Karpas-422 (cell line): ENCODE data around the gene BRD2. TPM values are rescaled to one million over a fixed set of nuclear protein-coding genes. Genes with fewer than 3 reads are reported as not detected.

Experiments
- DNase-seq: peaks from one replicate; pipeline ENCODE4 v3.0.0-alpha.2; 2015
- H2AFZ ChIP-seq: fragments of 200-600 bp; sonication (generic); 2 replicates; pipeline ENCODE4 v1.6.1; 2014; ENCODE audit warnings: antibody characterized with exemption, low read length, mixed read lengths
- H3K27ac ChIP-seq: fragments of 200-600 bp; sonication (generic); 2 replicates; pipeline ENCODE4 v1.5.1; 2014; ENCODE audit warnings: mild to moderate bottlenecking, low read length, moderate library complexity
- H3K27me3 ChIP-seq: fragments of 200-600 bp; sonication (generic); 2 replicates; pipeline ENCODE4 v1.6.1; 2014; ENCODE audit warnings: low read length, mixed read lengths
- H3K36me3 ChIP-seq: fragments of 200-600 bp; sonication (generic); 2 replicates; pipeline ENCODE4 v1.6.1; 2014; ENCODE audit warnings: low read length, mixed read lengths; ENCODE audit not compliant: insufficient read depth
- H3K4me1 ChIP-seq: fragments of 200-600 bp; sonication (generic); 2 replicates; pipeline ENCODE4 v1.6.1; 2014; ENCODE audit warnings: mild to moderate bottlenecking, low read length, mixed read lengths
- H3K4me2 ChIP-seq: fragments of 200-600 bp; sonication (generic); 2 replicates; pipeline ENCODE4 v1.6.1; 2014; ENCODE audit warnings: low read length, low read depth, mild to moderate bottlenecking; ENCODE audit not compliant: poor library complexity, severe bottlenecking
- H3K4me3 ChIP-seq: fragments of 200-600 bp; sonication (generic); 2 replicates; pipeline ENCODE4 v1.5.1; 2014; ENCODE audit warnings: mild to moderate bottlenecking, antibody characterized with exemption, low read length, mixed read lengths
- H3K79me2 ChIP-seq: fragments of 200-600 bp; sonication (generic); 2 replicates; pipeline ENCODE4 v1.6.1; 2014; ENCODE audit warnings: mild to moderate bottlenecking, low read length, mixed read lengths
- H3K9ac ChIP-seq: fragments of 200-600 bp; sonication (generic); 2 replicates; pipeline ENCODE4 v1.6.0; 2014; ENCODE audit warnings: low read length
- H3K9me2 ChIP-seq: fragments of 200-600 bp; sonication (generic), shearing (Covaris generic); replicated peaks from 2 replicates; pipeline ENCODE4 v1.6.0; 2014; ENCODE audit warnings: mild to moderate bottlenecking, low read length, moderate library complexity; ENCODE audit not compliant: insufficient read depth
- H3K9me3 ChIP-seq: fragments of 300-700, 200-600 bp; sonication (generic); 2 replicates; pipeline ENCODE4 v1.6.1; 2014; ENCODE audit warnings: low read length, mixed read lengths
- H4K20me1 ChIP-seq: fragments of 200-600 bp; sonication (generic); 2 replicates; pipeline ENCODE4 v1.6.1; 2014; ENCODE audit warnings: mild to moderate bottlenecking, antibody characterized with exemption, low read length, low read depth; ENCODE audit not compliant: insufficient read depth
- total RNA-seq: library from RNA; depleted of rRNA; stranded (reverse); fragments of >200 nt; shearing (Covaris generic); gene quantifications from 2 replicates; pipeline ENCODE4 v1.2.3, GENCODE V29; 2014; ENCODE audit warnings: low replicate concordance

BRD2 gene
- total RNA-seq, 1 experiment from 2014 or later: 201 TPM

DNA sequence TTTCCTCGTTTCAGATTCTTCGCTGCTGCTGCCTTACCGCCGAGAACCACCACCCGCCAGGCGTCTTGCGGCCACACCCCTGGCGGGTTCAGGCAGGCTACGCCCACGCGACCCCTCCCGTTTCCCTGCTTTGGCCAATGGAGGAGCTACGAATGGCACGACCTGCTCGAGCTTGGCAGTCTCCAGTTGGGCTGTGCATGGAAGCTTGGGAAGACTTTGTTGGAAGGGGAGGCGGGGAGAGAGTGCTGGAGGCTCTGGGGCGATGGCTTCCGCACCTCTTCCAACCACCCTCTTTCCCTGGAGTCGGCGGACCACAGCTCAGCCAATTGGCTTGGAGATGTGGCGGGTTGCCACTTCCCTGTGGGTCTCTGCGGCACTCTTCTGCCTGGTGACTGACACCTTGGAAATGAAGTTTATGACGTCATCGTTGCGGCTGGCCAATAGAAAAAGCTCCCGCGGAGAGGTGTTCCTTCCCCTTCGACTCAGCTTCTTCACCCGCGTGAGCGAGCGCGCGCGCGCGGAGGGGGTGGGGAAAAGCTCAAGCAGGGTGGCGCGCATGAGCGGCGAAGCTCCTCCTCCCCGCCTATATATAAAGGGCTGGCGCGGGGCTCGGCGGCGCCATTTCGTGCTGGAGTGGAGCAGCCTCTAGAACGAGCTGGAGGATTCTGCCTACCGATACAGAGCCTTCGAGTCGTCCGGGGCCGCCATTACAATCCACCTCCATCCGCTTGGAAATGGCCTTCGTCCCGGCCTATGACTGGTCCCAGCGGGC, 3.4 kb downstream of the BRD2 start:
- H3K9ac ChIP-seq: peak overlapping the region; percentile 99
- no peaks in the 10 kb centered on the region for H3K9me3 ChIP-seq
- H3K4me3 ChIP-seq: peak overlapping the region; percentile 89
- peaks cover 68% of the 10 kb centered on the region for H3K79me2 ChIP-seq
- H4K20me1 ChIP-seq: peaks cover 47% of the 10 kb centered on the region
- no peak overlapping the region for H2AFZ ChIP-seq
- DNase-seq: peak; percentile 100
- peak overlapping the region; percentile 100 for H3K27ac ChIP-seq
- H3K9me2 ChIP-seq: no peaks in the 10 kb centered on the region
- H3K27me3 ChIP-seq: no peaks in the 10 kb centered on the region
- peak overlapping the region; percentile 97 for H3K4me2 ChIP-seq
- peaks cover 51% of the 10 kb centered on the region for H3K36me3 ChIP-seq
- peaks cover 60% of the 10 kb centered on the region for H3K4me1 ChIP-seq

DNA sequence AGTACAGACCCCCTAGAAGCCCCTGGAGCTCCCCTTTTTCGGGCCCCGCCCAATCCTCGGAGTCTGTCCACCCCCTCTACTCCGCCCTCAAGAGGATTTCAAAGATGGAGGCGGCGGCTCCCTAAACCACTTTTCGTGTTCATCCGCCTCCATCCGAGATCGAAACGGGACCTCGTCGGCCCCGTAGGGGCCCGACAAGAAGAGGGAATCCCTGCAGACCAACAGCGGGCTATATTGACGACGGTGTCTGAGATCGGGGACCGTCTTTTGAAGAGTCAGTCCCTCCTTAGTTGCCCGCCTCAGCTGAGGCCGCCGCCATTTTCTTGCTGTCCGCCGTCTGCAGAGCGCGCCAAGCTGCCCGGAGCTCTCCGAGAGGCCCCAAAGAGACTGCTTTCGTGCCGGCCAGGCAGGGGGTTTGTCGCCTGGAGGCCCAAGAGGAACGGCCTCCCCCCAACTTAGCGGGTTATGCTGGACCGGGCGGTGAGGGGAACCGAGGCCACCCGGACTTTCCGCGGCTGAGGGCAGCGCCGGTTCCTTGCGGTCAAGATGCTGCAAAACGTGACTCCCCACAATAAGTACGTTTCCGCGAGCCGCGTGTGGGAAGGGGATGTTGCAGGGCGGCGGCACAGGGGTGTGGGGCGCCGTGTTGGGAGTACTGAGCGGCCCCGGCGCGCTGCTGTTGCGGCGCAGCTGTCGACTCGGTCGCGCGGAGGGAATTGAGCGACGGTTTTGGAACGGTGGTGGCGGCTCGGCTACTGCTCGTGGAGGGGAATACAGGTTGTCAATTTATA, 4.2 kb downstream of the BRD2 start:
- no peak for DNase-seq
- Histone ChIP-seq H3K9me3 (no peaks in the 10 kb centered on the region), H3K27ac (peak overlapping the region; percentile 90), H4K20me1 (peaks cover 55% of the 10 kb centered on the region), H3K9ac (peak overlapping the region; percentile 84), H3K79me2 (peaks cover 68% of the 10 kb centered on the region), H3K4me2 (peak overlapping the region; percentile 82), H3K36me3 (peaks cover 58% of the 10 kb centered on the region), H3K4me1 (peaks cover 59% of the 10 kb centered on the region), H2AFZ (no peak overlapping the region), H3K9me2 (no peaks in the 10 kb centered on the region), H3K4me3 (peak overlapping the region; percentile 89), H3K27me3 (no peaks in the 10 kb centered on the region)

DNA sequence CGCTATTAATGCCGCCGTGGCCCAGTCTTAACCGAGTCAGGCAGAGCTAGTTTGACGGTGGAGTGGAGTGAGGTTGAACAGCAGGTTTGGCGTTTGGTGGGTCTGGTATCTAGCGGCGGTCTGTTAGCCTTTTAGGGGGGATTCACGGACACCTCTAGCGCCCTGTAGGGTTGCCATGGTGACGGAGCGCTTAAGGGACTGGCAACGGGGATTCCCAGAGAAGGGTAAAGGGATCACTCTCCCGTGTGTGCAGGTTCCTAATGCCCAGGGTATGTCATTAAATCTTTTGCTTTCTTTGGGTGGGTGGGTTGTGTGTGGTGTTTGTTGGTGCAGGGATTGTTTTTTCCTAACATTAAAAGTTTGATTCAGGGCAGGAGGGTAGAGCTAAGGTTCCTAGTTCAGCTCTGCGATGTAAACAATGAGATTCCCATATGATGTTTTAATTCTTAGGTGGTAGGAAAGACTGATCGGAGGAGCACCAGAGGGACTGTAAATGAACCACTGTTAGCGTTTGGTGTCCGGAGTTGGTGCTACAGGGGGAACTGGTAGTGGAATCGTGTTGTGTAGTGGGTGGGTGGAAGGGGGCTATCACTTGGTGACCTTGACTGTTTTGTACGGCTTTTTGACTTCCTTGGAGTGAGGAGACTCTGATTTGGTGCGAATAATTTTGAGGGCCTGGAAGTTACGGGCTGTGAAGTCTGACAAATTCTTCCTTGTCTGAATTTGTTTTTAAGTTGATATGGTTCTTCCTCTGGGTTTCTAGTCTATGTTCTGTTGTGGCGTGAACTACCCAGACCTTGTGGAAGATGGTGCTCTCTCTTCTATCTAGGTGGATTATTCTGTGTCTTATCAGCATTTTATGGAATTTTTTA, 5.0 kb downstream of the BRD2 start:
- peak; percentile 78 for DNase-seq
- Histone ChIP-seq H3K27me3 (no peaks in the 10 kb centered on the region), H3K4me2 (peak overlapping the region; percentile 82), H3K4me3 (peak overlapping the region; percentile 89), H4K20me1 (peaks cover 63% of the 10 kb centered on the region), H3K36me3 (peaks cover 67% of the 10 kb centered on the region), H3K9me2 (no peaks in the 10 kb centered on the region), H3K27ac (peak overlapping the region; percentile 90), H3K4me1 (peaks cover 61% of the 10 kb centered on the region), H3K79me2 (peaks cover 67% of the 10 kb centered on the region), H2AFZ (no peak overlapping the region), H3K9ac (peak overlapping the region; percentile 84), H3K9me3 (no peaks in the 10 kb centered on the region)

- Histone ChIP-seq H3K9ac (peak overlapping the region; percentile 84), H3K9me2 (no peaks in the 10 kb centered on the region), H3K4me1 (peaks cover 59% of the 10 kb centered on the region), H4K20me1 (peaks cover 67% of the 10 kb centered on the region), H3K4me3 (peak overlapping the region; percentile 89), H3K27me3 (no peaks in the 10 kb centered on the region), H3K27ac (peak overlapping the region; percentile 90), H3K4me2 (peak overlapping the region; percentile 82), H2AFZ (no peak overlapping the region), H3K36me3 (peaks cover 71% of the 10 kb centered on the region), H3K9me3 (no peaks in the 10 kb centered on the region), H3K79me2 (peaks cover 67% of the 10 kb centered on the region)
- DNase-seq: peak; percentile 75
These were observed 5.6 kb downstream of the BRD2 start for GRCh38 chr6:32974016-32974333.

- H3K36me3 ChIP-seq: peaks cover 78% of the 10 kb centered on the region
- H3K9me3 ChIP-seq: no peaks in the 10 kb centered on the region
- no peak for DNase-seq
- no peaks in the 10 kb centered on the region for H3K9me2 ChIP-seq
- peaks cover 57% of the 10 kb centered on the region for H3K4me1 ChIP-seq
- H3K4me2 ChIP-seq: peak overlapping the region; percentile 82
- peak overlapping the region; percentile 84 for H3K9ac ChIP-seq
- peaks cover 60% of the 10 kb centered on the region for H3K79me2 ChIP-seq
- peak overlapping the region; percentile 89 for H3K4me3 ChIP-seq
- peaks cover 71% of the 10 kb centered on the region for H4K20me1 ChIP-seq
- no peaks in the 10 kb centered on the region for H3K27me3 ChIP-seq
- H2AFZ ChIP-seq: no peak overlapping the region
- H3K27ac ChIP-seq: peak overlapping the region; percentile 90
These were observed 6.3 kb downstream of the BRD2 start for GRCh38 chr6:32974541-32975308.

DNA sequence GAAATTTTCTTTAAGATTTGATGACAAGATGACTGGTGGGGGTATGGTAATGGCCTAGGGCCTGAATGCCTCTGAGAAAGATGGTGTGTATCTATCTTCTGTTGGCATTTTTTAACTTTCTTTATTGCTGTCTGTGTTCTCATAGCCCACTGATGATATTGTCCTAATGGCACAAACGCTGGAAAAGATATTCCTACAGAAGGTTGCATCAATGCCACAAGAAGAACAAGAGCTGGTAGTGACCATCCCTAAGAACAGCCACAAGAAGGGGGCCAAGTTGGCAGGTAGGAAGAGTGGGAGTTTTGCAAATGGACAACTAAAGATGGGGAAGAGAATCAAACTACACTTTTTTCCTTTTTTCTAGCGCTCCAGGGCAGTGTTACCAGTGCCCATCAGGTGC, 7.5 kb downstream of the BRD2 start:
- Histone ChIP-seq H3K9me3 (no peaks in the 10 kb centered on the region), H3K27me3 (no peaks in the 10 kb centered on the region), H3K4me1 (peaks cover 59% of the 10 kb centered on the region), H3K4me2 (peak overlapping the region; percentile 82), H3K79me2 (peaks cover 60% of the 10 kb centered on the region), H3K9me2 (no peaks in the 10 kb centered on the region), H3K36me3 (peaks cover 90% of the 10 kb centered on the region), H3K9ac (no peak overlapping the region), H2AFZ (no peak overlapping the region), H3K4me3 (0 out of 2 replicates have a peak overlapping the region, but pooled peaks have one; percentile 89), H3K27ac (peak overlapping the region; percentile 90; the same call in 1 of the 2 replicates), H4K20me1 (peaks cover 82% of the 10 kb centered on the region)
- no peak for DNase-seq

DNA sequence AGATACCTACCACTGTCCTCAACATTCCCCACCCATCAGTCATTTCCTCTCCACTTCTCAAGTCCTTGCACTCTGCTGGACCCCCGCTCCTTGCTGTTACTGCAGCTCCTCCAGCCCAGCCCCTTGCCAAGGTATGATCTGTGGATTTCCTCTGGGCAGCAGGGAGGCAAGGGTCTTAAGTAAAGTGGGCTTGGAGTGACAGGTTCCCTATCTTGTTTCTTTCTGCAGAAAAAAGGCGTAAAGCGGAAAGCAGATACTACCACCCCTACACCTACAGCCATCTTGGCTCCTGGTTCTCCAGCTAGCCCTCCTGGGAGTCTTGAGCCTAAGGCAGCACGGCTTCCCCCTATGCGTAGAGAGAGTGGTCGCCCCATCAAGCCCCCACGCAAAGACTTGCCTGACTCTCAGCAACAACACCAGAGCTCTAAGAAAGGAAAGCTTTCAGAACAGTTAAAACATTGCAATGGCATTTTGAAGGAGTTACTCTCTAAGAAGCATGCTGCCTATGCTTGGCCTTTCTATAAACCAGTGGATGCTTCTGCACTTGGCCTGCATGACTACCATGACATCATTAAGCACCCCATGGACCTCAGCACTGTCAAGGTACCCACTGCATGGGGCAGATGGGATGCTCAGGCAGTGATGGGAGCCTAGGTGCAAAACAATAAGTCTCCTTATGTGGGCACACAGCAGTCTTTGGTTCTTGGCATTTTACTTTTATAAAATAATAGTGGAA, 8.1 kb downstream of the BRD2 start:
- peaks cover 56% of the 10 kb centered on the region for H3K79me2 ChIP-seq
- peaks cover 87% of the 10 kb centered on the region for H4K20me1 ChIP-seq
- peak overlapping the region; percentile 82 for H3K4me2 ChIP-seq
- no peak overlapping the region for H3K4me3 ChIP-seq
- peak overlapping the region; percentile 90; the same call in 1 of the 2 replicates for H3K27ac ChIP-seq
- H3K9ac ChIP-seq: no peak overlapping the region
- no peaks in the 10 kb centered on the region for H3K9me2 ChIP-seq
- DNase-seq: no peak
- peaks cover 61% of the 10 kb centered on the region for H3K4me1 ChIP-seq
- H2AFZ ChIP-seq: no peak overlapping the region
- peaks cover 93% of the 10 kb centered on the region for H3K36me3 ChIP-seq
- no peaks in the 10 kb centered on the region for H3K9me3 ChIP-seq
- no peaks in the 10 kb centered on the region for H3K27me3 ChIP-seq
